SKM-1 treated with dmso at 0.1 percent for 144 hours (cell line): ENCODE results near the gene TSR3.

ENCODE experiments used
- DNase-seq: peaks from one replicate; lab custom pipeline; 2025; ENCODE audit not compliant: unreplicated experiment; lab: John Stamatoyannopoulos, UW

Gene TSR3

DNA sequence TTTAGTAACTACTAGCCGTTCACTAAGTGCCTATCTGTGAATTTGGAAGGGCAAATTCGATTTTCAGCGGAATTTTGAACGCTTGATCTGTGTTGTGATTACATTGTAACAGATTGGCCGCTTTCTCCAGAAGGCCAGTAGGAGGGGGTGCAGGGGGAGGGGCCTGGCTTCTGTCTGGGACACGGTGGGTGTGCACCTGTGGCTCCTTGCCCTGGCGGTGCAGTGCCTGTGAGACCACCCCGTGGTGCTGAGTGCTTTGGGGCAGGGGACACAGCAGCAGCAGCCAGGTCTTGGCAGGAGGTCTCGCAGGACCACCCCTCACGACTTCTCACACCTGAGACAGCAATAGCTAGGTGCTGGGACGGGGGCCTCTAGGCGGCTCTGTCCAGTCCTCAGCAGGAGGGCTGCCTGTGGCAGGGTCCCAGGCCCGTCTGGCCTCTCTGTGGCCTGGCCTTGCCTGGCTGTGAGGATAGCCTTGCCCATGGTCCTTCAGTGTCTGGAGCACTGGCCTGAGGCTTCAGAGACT, 40.4 kb downstream of the TSR3 start:
- DNase-seq: no peak

DNA sequence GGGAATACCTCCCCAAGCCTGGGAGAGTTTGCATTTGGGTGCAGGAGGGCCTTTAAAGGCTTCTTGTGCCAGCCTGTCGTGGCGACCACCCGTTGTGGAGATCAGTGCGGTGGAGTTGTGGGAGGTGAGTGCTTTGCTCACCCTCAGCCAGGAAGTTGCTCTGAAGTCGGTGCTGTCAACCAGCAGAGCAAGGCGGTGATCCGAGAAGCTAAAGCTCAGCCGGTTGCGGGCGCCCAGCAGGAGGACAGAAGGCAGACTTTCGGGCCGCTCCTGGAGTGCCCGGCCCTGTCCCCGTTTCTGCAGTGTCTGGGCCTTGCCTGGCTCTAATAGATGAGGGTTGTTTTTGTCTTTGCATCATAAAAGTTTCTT, 40.9 kb downstream of the TSR3 start:
- no peak for DNase-seq

DNA sequence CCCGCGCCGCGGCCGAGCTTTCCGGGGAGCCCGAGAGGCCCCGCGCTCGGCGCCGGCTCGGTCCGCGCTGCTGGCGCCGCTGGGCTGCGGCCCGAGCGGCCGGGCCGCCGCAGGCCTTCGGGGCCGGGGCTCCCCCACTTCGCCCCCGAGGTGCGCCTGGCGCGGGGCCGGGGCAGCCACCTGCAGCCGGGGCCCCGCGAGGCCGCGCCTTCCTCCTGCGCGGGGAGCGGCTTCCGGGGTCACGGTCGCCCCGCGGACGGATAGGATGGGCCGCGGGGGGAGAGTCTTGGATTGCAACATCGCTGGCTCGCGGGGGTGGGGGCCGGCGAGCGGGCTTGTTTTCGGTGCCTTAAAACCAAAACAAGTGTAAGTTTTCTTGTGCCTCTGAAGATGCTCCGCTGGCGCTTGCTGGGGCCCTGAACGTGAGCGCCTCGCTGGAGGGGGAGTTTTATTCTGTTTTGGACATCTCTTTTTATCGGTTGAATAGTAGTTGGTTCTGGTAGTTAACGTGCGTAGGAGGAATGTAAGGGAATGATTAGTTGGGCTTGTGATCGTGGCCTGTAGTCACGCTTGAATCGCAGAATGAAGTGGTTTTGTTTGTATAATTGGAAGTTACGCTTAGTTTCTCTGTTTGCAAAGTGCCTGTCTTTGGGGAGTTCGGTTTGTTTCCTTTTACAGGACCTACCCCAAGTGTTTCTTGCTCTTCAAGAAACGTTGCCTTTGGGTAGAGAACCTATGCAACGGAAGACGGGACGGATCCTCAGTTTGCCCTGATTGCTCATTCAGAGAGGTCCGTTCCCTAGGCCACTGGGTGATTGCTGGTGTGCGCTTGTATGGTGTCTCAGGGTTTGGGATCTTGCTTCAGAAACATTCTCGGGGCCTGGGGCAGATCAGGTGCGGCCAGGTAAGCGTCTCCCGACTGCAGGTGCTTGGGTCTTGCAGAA, 41.5 kb downstream of the TSR3 start:
- peak; percentile 27 for DNase-seq

DNA sequence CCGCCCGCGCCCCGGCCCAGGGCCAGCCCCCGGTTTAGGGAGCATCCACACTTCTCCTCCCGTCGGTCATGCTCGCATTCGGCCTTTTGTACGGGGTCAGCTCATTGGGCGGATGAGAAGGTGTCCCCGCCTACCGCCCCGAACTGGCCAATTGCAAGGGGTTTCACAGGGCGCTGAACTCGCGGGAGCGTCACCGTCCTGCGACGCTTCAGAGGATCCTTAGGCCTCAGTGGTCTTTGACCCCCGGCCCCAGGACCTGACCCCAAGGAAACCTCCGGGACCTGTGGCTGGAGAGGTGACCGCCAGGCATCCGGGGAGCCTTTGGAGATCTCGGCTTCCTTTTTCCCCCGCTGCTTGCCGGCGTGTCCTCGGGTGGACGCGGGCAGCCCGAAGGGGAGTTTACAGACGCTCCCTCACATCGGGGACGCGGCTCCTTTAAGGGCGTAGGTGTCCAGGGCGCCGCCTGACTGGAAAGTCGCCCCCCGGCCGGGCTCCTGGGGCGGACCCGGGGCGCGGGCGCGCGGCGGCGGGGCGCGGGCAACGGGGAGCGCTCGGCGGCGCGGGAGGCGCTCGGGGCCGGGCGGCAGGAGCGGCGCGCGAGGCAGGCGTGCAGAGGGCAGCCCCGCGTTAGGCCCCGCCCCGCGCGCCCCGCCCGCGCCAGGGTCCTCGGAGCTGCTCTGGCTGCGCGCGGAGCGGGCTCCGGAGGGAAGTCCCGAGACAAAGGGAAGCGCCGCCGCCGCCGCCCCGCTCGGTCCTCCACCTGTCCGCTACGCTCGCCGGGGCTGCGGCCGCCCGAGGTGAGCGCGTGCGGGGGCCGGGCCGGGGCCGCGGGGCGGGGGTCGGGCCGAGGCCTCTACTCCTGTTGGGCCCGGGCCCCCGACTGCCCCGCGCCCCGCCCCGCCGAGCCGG, 42.4 kb downstream of the TSR3 start, which contains the start of gene UBE2I:
Gene UBE2I (plus strand): TSS at position 660 of the 909 bp plus-strand sequence. CDS start 4,395 bp downstream, outside the sequence.
- peak; percentile 89 for DNase-seq

DNA sequence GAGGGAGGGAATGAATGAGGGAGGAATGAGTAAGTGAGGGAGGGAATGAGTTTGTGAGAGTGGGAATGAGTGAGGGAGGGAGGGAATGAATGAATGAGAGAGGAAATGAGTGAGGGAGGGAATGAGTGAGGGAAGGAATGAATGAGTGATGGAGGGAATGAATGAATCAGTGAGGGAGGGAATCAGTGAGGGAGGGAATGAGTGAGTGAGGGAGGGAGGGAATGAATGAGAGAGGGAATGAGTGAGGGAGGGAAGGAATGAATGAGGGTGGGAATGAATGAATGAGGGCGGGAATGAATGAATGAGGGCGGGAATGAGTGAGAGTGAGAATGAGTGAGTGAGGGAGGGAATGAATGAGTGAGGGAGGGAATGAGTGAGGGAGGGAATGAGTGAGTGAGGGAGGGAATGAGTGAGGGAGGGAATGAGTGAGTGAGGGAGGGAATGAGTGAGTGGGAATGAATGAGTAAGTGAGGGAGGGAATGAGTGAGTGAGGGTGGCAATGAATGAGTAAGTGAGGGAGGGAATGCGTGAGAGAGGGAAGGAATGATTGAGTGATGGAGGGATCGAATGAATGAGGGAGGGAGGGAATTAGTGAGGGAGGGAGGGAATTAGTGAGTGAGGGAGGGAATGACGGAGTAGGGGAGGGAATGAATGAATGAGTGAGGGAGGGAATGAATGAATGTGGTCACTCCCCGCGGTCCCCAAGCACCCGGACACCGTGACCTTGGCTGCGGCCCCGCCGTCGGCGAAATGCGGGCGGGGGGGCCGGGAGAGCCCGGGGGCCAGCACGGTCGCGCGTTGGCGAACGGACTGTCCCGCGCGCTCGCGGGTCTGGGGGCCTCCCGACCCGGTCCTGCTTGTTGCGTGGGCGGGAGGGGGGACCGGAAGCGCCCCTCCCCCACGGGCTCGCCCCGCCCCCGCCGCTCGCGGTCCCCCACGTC, 43.4 kb downstream of the TSR3 start:
- peak; percentile 70 for DNase-seq

DNA sequence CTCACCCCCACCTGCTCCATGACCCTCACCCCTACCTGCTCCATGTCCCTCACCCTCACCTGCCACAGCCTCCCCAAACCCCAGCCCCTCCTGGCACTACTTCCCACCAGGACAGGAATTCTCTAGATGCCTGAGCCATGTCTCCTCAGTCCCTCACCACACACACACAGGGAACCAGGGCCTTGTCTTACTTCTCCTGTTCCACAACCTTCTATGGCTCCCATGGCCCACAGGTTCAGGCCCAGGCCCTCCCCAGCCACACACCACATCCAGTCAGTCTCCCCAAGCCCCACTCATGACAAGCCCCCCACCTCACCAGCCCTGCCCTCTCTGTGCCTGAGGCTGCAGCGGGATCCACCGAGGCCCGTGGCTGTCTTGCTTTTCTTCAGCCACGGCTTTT, 45.3 kb downstream of the TSR3 start:
- DNase-seq: no peak

DNA sequence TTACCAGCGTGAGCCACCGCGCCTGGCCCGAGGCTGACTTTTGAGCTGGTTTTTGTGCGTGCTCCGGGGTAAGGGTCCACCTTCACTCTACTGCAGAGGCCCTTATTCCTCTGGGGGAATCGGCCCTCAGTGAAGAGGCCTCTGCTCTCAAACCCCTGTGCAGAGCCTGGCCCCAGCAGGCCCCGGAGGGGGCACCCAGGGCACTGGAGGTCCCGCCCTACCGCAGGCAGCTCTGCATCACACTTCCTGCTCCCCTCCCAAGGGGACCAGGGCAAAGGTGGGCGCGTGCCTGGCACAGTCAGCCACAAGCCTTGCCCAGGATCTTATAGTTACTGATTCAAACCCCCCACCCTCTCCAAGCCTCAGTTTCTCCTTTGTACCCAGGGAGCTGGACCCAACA, 45.9 kb downstream of the TSR3 start:
- DNase-seq: no peak

DNA sequence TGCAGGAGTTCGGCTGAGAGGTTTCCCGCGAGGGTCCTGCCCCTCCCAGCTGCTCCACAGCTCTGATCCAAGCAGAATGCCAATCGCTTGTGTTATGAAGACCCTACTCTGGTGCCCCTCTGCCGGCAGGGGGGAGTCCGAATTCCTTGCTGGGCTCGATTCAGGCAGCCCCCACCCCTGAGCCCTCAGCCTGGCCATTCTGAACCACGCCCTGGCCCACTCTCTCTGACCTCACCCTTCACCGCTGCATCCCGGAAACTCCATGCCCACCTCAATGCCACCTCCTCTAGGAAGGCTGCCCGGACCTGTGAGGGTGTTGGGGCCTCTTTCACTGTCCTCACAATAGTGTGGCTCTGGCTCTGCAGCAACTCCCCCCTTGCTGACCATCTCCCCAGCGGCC, 50.1 kb downstream of the TSR3 start:
- DNase-seq: no peak

DNA sequence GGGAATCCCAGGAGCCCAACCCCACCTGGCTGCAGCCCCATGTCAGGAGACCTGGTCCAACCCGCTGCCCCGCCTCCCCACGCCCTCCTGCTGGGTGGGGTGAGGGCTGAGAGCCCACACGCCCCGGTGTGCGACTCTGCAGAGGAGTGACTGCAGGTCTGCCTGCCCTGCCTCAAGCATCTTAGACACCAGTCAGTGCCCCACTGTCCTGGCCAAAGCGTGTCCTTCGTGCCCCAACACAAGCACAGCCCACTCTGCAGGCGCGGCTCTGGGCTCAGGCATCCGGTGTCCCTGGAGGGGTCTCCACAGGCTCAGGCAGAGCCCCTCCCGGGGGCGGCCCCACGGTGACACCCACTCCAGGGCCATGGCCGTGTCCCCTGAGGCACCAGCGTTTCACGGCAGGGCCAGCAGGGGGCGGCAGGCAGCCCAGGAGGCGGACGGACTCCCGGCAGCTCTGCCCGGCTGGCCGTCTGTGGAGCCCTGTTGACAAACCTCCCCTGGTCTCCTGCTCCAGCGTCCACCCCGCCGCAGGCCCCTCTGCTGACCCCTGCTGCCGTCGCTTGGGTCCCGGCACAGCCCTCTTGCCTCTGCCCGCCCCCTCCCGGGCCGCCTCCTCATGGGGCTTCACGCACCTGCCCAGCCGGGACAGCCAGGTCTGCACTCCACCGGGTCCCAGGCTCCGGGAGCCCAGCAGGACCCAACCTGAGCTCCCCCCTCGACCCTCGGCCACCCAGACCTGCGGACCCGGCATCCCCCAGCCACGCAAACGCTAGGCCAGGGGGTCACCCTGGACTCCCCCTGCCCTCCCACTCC, 50.8 kb downstream of the TSR3 start:
- peak; percentile 49 for DNase-seq

DNA sequence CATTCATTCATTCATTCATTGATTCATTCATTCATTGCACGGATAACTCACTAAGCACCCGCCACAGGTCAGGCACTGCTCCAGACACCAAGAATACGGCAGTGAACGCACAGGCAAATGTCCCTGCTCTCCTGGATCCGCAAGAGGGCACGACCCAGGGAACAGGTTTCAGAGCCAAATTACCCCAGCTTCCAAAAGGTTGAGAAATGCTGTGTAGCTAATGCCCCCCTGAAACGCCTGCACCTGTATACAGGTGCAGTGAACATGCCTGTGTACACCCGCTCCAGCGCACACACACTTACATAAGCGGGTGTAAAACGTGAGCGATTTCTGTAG, 51.8 kb downstream of the TSR3 start:
- no peak for DNase-seq
